Measurements from ENCODE around the gene INS.

- TF ChIP-seq, protein P1, sequence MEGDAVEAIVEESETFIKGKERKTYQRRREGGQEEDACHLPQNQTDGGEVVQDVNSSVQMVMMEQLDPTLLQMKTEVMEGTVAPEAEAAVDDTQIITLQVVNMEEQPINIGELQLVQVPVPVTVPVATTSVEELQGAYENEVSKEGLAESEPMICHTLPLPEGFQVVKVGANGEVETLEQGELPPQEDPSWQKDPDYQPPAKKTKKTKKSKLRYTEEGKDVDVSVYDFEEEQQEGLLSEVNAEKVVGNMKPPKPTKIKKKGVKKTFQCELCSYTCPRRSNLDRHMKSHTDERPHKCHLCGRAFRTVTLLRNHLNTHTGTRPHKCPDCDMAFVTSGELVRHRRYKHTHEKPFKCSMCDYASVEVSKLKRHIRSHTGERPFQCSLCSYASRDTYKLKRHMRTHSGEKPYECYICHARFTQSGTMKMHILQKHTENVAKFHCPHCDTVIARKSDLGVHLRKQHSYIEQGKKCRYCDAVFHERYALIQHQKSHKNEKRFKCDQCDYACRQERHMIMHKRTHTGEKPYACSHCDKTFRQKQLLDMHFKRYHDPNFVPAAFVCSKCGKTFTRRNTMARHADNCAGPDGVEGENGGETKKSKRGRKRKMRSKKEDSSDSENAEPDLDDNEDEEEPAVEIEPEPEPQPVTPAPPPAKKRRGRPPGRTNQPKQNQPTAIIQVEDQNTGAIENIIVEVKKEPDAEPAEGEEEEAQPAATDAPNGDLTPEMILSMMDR (IDR thresholded peaks at IDR 0.05), result no peak
- no peak for TF ChIP-seq POLR2A (IDR thresholded peaks at IDR 0.05)
Measured at GRCh38 chr11:2198621-2199365, 37.8 kb upstream of the INS start.

All from body of pancreas (tissue), 4 donors.